DND-41 (cell line): Measurements from ENCODE around the gene GABARAPL1.

Experiments used
- ATAC-seq: fragments of 200-7000 bp; cut with Tn5 transposase; 3 replicates; pipeline ENCODE4 v1.9.1; 2021; ENCODE audit warnings: low read depth; ENCODE audit not compliant: insufficient read depth
- DNase-seq: peaks from one replicate; pipeline ENCODE4 v3.0.0-alpha.2; 2020
- H2AFZ ChIP-seq: 2 replicates; pipeline ENCODE4 v1.6.0; 2012; ENCODE audit warnings: low read depth, low read length
- H3K27ac ChIP-seq: 2 replicates; pipeline ENCODE4 v1.5.1; 2012; ENCODE audit warnings: low read length, inconsistent platforms
- H3K27me3 ChIP-seq: fragments of 200-600 bp; sonication (generic); 2 replicates; pipeline ENCODE4 v1.6.0; 2012; ENCODE audit warnings: low read length, mild to moderate bottlenecking, inconsistent platforms; ENCODE audit not compliant: insufficient read depth, poor library complexity
- H3K36me3 ChIP-seq: 2 replicates; pipeline ENCODE4 v1.5.1; 2012; ENCODE audit warnings: low read length, inconsistent platforms; ENCODE audit not compliant: insufficient read depth
- H3K4me1 ChIP-seq: 2 replicates; pipeline ENCODE4 v1.5.1; 2012; ENCODE audit warnings: mild to moderate bottlenecking, low read length; ENCODE audit not compliant: insufficient read depth
- H3K4me2 ChIP-seq: 2 replicates; pipeline ENCODE4 v1.6.0; 2012; ENCODE audit warnings: mild to moderate bottlenecking, moderate library complexity, low read length, inconsistent platforms; ENCODE audit not compliant: insufficient read depth
- H3K4me3 ChIP-seq, 2 experiments: fragments of 200-600 bp in 1 of 2; shearing (Covaris generic) in 1 of 2; 2 replicates each; pipeline ENCODE4 v1.5.1; 2012 to 2016; ENCODE audit warnings: inconsistent platforms in 2 of 2, low read length in 2 of 2, mild to moderate bottlenecking in 2 of 2, low read depth in 1 of 2, moderate library complexity in 1 of 2
- H3K79me2 ChIP-seq: 2 replicates; pipeline ENCODE4 v1.6.0; 2012; ENCODE audit warnings: low read length, inconsistent platforms; ENCODE audit not compliant: insufficient read depth
- H3K9ac ChIP-seq: 2 replicates; pipeline ENCODE4 v1.6.0; 2012; ENCODE audit warnings: low read depth, mild to moderate bottlenecking, inconsistent platforms, low read length, moderate library complexity
- H3K9me3 ChIP-seq: 2 replicates; pipeline ENCODE4 v1.5.1; 2012; ENCODE audit warnings: low read length, moderate library complexity, mild to moderate bottlenecking, inconsistent platforms; ENCODE audit not compliant: insufficient read depth, severe bottlenecking
- H4K20me1 ChIP-seq: 2 replicates; pipeline ENCODE4 v1.6.0; 2012; ENCODE audit warnings: low read length; ENCODE audit not compliant: insufficient read depth
- EZH2 ChIP-seq: IDR thresholded peaks from 3 replicates; pipeline ENCODE4 v1.6.1; 2012; ENCODE audit warnings: borderline replicate concordance, low read depth, mild to moderate bottlenecking, moderate library complexity, low read length, inconsistent platforms; ENCODE audit not compliant: severe bottlenecking
- TF ChIP-seq, protein P1 (sequence below): IDR thresholded peaks from 2 replicates; pipeline ENCODE4 v1.5.1; 2012; ENCODE audit warnings: borderline replicate concordance, low read length, moderate library complexity, mild to moderate bottlenecking; ENCODE audit not compliant: poor library complexity, severe bottlenecking; ENCODE audit errors: extremely low read depth

GABARAPL1 gene

DNA sequence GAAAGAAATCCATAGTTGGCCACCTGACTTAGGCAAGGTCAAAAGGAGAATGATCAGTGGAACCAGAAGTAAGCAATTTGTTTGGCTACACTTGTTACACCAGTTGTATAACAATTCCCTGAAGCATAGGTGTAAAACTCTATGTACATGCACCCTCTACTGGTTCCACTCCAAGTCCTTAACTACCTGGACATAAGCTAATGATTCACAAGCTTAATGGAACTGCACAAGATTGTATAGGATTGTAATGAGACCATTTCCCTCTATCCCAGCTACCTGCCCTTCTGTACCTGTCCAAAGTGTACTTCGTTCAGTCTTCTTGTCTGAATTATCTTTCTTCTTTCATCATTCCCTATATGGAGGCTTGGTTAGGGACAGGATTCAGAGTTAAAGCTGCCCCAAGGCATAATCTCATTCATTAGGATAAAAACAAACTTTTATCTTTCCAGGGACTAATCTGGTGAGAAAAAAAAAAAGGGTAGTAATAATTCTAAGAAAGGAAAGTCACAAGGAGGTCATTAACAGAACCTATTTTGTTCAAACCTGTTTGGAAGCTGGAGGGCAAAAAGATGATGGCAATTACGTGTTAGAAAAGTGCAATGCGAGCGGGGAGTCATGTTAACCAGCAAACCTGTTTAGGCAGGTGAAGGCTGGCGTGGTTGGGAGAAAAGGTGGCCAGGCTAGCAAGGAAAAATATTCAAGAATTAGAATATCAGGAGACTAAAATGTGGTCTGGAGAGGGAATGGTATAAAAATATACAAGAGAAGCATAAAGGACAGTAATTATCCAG, 36.6 kb upstream of the GABARAPL1 start:
- H4K20me1 ChIP-seq, result no peaks in the 10 kb centered on the region
- H3K79me2 ChIP-seq, result no peaks in the 10 kb centered on the region
- DNase-seq, result no peak
- H3K9me3 ChIP-seq, result no peaks in the 10 kb centered on the region
- TF ChIP-seq EZH2, result no peak
- TF ChIP-seq, protein P1, sequence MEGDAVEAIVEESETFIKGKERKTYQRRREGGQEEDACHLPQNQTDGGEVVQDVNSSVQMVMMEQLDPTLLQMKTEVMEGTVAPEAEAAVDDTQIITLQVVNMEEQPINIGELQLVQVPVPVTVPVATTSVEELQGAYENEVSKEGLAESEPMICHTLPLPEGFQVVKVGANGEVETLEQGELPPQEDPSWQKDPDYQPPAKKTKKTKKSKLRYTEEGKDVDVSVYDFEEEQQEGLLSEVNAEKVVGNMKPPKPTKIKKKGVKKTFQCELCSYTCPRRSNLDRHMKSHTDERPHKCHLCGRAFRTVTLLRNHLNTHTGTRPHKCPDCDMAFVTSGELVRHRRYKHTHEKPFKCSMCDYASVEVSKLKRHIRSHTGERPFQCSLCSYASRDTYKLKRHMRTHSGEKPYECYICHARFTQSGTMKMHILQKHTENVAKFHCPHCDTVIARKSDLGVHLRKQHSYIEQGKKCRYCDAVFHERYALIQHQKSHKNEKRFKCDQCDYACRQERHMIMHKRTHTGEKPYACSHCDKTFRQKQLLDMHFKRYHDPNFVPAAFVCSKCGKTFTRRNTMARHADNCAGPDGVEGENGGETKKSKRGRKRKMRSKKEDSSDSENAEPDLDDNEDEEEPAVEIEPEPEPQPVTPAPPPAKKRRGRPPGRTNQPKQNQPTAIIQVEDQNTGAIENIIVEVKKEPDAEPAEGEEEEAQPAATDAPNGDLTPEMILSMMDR, result no peak
- H2AFZ ChIP-seq, result no peak overlapping the region
- no peak overlapping the region for H3K4me2 ChIP-seq
- H3K4me3 ChIP-seq, result no peak overlapping the region
- no peaks in the 10 kb centered on the region for H3K36me3 ChIP-seq
- no peak overlapping the region for H3K9ac ChIP-seq
- no peaks in the 10 kb centered on the region for H3K4me1 ChIP-seq
- ATAC-seq, result no peak
- peaks cover 16% of the 10 kb centered on the region for H3K27me3 ChIP-seq
- H3K27ac ChIP-seq, result no peak overlapping the region

DNA sequence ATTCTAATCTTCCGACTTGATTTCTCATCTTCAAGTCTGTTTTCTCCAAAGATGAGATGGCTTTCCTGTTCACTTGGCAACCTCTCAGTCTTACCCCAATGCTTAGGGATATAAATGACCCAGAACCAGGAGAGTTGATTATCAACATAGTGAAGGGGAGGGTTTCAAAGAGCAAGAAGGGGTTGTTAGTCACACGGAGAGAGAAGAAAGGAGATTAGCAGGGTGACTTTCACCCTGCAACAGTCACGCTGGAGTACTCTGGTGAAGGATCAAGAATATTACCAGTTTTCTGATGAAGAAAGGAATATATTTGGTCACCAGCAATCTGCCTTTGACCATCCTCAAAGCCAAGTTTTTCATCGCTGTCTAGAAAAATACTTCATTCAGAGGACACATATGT, 33.9 kb upstream of the GABARAPL1 start, which contains the start of gene TMEM52B:
Gene TMEM52B (plus strand): TSS at position 212 of the 400 bp plus-strand sequence. CDS start 543 bp downstream, outside the sequence.
- H3K4me3 ChIP-seq, result no peak within 1 kb of the TSS
- H3K36me3 ChIP-seq, result no peaks in the 10 kb centered on the region
- H4K20me1 ChIP-seq, result no peaks in the 10 kb centered on the region
- H3K4me1 ChIP-seq, result no peaks in the 10 kb centered on the region
- H3K79me2 ChIP-seq, result no peaks in the 10 kb centered on the region
- no peak within 1 kb of the TSS for H3K4me2 ChIP-seq
- H3K9me3 ChIP-seq, result no peaks in the 10 kb centered on the region
- peaks cover 14% of the 10 kb centered on the region for H3K27me3 ChIP-seq
- DNase-seq (no peak), ATAC-seq (no peak)
- H3K27ac ChIP-seq, result no peak within 1 kb of the TSS
- TF ChIP-seq, protein P1, result no peak
- no peak for TF ChIP-seq EZH2
- H3K9ac ChIP-seq, result no peak within 1 kb of the TSS
- no peak within 1 kb of the TSS for H2AFZ ChIP-seq

DNA sequence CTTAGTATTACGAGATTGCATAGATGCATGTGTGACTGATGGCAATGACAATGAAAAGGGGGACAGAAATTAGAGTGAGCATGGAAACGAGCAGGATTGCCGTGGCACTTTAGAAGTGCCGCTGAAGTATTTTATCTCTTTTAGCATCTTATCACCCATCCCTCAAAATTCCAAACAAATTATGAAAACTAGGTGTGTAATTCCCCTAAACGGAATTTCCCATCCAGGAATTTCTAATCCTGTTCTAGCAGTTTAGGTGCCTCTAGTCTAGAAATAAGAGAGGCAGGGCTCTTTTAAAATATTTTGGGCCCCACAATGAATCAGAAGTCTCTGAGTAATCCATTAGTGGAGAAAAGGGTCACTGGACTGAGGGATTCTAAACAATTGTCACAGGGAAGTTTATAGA, 32.9 kb upstream of the GABARAPL1 start:
- Histone ChIP-seq H3K4me1 (no peaks in the 10 kb centered on the region), H3K9me3 (no peaks in the 10 kb centered on the region), H2AFZ (no peak overlapping the region), H3K36me3 (no peaks in the 10 kb centered on the region), H3K9ac (no peak overlapping the region), H3K4me2 (no peak overlapping the region), H3K79me2 (no peaks in the 10 kb centered on the region), H3K27ac (no peak overlapping the region), H3K27me3 (peaks cover 16% of the 10 kb centered on the region), H4K20me1 (no peaks in the 10 kb centered on the region), H3K4me3 (no peak overlapping the region)
- TF ChIP-seq, protein P1, result no peak
- TF ChIP-seq EZH2, result no peak
- DNase-seq (no peak), ATAC-seq (no peak)
